EH (cell line): ENCODE measurements around the gene VSTM5.
A peak's percentile ranks its signal among the peaks of the same experiment; 100 is the strongest.

Experiments
- DNase-seq: peaks from one replicate; pipeline ENCODE4 v3.0.0-alpha.2; 2015; ENCODE audit warnings: low read depth

Gene VSTM5

DNA sequence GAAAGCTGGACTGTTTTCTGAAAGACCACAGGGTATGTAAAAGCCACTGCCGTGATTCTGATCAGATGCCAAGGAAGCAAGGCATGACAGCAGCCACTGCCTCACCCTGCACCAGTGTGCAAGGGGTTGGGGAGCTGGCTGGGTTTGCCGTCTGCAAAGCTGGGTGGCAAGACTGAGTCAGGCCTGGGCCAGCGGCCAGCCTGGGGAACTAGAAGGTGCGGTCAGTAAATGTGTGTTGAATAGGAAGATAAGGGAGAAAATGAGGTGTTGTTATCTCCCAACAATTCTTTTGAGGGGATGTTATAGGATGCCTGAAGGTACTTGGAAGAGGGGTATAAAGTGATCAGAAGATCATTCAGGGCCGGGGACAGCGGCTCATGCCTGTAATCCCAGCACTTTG is 8.0 kb downstream of the VSTM5 start:
- peak; percentile 72 for DNase-seq

DNA sequence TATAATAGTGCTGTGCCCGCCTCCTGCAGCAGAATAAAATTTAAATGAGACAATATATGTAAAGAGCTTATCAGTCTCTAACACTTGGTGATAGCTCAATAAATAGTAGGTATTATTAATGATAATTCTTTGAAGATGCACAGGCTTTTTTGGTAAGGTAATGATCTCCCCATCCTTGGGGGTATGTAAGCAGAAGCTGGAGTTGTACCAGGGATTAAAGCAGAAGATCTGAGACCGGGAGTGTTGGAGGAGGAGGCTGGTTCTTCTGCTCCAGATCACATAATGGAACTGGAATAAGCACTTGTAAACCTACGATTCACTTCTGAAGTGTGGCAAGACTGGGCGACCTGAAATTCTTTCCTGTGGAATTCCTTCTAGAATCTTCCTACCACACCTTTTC is 8.4 kb downstream of the VSTM5 start:
- no peak for DNase-seq

DNA sequence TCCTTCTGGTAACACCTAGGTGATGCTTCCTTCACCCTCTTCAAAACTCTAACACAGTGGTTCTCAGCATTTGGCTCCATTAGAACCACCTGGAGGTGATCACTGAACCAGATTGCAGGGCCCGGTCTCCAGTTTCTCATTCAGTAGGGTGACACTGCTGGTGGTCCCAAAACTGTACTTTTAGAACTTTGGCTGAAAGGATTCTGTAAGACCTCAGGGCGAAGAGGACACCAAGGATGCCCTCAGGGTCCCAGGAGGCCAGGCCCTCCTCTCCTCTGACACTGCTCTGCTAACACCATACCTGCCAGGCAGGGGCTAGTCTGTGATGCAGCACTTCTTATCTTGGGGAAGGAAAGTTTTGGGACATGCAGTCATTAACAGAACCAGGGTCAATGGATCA is 9.0 kb downstream of the VSTM5 start:
- DNase-seq, result no peak

DNA sequence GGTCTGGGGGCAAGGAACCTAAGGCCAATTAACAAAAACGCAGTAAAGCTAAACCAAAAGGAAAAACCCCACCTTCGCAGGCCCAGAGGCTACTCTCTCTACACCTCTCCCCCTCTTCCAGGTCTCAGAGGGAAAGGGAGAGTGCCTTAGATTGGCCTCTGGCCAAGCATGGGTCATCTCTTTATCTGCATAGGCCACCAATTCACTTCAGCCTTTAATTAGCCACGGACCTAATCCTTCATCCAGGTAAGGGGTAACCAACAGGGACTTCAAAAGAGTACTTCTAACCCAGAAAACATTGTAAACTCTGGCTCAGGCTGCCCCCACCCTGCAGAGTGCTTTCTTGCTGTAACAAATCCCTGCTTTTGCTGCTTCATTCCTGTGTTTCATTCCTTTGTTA is 9.4 kb downstream of the VSTM5 start:
- no peak for DNase-seq

DNA sequence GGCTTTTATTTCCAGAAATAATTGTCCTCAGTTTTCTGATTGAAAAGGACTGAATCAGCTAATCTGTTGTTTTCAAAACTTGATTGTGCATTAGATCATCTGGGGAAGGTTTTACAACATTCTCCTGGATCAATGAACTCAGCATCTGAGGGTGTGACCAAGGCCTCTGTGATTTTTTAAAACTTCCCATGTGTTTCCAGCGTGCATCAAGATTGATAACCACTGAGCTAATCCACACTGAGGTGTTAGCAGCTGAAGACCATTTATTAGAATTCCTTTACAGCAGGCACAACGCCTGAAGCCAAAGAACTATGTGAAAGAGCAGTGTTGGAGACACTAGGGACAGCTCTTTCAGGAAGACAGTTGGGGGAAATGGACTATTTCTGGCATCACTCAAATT is 10.2 kb downstream of the VSTM5 start:
- peak; percentile 22 for DNase-seq

DNA sequence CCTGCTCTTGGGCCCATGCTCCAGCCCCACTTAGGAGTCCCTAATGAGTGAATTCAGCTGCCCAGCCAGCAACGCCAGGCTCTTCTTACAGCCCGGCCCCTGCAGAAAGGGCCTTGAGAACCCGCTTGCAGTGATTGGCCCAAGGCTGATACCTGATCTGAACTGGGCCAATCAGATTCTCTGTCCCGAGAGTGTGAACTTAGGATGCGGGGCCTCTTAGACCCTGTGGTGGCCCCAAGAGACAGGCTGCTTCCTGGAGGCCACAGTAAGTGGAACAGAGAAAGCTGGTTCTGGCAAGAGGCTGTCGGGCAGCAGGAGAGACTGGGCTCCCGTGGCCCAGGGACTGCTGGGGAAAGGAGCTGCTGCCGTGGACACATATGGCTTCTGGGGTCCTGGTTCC is 11.5 kb downstream of the VSTM5 start:
- no peak for DNase-seq

DNA sequence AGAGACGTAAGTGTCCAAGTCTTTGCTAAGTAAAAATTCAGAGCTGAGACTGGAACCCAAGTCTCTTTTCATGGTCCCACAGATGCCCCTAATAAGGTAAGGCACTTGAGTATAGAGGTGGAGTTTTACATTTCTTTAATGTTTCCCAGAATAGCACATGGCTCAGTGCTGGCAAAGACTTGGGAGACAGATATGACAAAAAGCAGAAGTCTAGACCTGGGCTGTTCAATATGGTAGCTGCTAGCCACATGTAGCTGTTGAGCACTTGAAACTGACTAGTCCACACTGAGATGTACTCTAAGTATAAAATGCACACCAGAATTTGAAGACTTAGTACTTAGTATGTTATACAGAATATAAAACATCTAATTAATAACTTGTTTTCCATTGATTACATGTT is 17.6 kb downstream of the VSTM5 start:
- DNase-seq, result no peak

DNA sequence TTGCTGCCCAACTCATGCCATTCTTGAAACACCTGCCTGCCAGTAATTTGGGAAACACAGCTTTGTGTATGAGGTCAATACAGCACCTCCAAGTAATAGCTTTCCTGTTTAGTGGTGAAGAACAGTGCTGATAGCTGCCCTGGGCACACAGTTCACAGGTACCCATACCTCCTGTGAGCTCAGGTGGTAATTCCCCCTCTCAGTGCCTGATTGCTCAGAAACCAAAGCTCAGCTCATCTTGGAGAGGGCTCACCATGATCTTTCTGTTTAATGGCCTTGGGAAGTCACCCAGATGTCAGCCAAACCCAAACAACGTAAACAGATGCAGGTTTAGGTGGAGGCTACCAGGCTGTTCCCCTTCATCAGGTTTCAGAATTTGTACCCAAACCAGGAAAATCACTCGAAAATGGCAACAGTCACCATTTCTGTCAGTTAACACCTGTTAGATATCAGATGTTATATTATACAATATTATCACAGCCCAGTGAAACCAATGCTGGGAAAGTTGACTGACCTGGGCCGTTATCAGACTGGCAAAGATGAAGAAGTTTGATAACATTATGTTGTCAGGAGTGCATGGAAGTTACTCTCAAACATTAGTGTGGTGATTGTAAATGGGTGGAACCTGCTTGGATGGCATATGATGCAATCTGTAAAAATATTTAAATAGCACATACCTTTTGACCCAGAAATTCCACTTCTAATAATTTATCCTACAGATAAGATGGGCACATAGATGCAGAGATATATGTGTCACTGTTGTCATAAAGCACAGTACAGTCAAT is 18.9 kb downstream of the VSTM5 start:
- no peak for DNase-seq

DNA sequence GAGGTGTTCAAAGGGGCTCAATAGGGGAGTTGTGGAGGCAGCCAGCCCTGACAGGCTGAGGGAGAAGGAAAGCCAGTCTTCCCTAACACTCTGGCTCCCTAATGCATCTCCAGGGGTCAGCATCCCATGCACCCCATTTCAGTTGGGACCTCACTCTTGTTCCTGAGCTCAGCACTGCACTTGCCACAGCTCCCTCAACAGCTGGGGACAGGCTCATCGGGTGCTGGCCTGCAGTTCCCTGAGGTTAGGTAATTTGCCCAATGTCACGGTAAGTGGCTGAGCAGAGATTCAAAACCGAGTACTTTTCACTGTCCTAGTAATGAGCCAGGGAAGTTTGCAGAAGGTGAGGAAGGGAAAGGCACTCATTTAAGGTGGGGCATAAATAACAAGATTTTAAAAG is 20.8 kb downstream of the VSTM5 start:
- DNase-seq, result no peak

DNA sequence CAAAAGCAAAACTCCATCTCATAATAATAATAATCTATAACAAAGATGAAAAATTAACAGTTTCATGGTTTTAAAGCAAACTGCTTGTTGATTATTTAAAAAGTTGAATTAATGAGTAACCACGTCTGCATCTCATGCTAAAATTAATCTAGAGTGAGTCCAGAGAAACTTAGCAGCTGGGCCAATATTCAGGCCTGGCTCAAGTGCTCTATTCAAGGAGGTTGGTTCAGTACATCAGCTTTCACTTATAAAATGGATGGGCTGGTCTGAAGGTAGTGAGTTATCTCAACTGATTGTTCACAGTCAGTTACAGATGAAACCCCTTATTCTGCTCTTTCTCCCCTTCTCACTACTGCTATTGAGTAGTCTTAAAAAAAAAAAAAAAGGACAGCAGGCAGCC is 23.1 kb downstream of the VSTM5 start:
- no peak for DNase-seq

DNA sequence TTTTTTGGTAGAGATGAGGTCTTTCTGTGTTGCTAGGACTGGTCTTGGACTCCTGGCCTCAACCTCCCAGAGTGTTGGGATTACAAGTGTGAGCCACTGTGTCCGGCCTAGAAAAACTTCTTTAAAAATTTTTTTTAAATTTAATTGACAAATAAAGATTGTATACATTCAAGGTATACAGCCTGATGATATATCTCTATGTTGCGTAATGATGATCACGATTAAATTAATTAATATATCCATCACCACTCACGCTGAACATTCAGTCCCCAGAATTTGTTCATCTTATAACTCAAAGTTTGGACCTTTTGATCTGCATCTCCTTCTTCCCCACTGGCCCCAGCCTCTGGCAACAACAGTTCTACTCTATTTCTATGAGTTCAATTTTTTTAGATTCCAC is 27.2 kb downstream of the VSTM5 start:
- DNase-seq, result no peak

DNA sequence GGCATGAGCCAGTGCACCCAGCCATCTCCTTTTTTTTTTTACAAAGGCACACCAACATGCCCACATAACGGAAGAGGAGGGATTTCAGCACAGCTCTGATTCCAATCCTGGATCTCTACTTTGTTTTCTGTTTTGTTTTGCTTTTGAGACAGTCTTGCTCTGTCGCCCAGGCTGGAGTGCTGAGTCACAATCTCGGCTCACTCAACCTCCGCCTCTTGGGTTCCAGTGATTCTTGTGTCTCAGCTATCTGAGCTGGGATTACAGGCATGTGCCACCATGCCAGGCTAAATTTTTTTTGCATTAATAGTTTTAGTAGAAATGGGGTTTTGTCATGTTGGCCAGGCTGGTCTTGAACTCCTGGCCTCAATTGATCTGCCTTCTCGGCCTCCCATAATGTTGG is 28.1 kb downstream of the VSTM5 start:
- peak; percentile 35 for DNase-seq

DNA sequence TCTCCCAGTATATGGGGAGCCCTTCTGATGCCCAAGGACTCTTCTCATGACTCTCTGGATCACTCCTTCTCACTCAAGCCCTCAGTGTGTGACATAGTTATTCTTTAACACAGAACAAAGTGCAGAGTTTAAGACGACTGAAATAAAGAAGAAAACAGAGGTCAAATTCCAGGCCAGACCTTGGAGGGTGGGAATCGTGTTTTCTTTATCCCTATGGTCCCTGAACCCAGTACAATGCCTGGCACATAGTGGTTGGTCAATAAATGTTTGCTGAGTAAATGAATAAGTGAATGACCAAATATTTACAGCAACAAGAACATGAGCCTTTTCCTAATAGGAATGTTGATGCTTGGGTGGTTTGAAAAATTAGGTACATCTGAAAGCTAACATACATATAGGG is 28.8 kb downstream of the VSTM5 start:
- DNase-seq, result no peak

DNA sequence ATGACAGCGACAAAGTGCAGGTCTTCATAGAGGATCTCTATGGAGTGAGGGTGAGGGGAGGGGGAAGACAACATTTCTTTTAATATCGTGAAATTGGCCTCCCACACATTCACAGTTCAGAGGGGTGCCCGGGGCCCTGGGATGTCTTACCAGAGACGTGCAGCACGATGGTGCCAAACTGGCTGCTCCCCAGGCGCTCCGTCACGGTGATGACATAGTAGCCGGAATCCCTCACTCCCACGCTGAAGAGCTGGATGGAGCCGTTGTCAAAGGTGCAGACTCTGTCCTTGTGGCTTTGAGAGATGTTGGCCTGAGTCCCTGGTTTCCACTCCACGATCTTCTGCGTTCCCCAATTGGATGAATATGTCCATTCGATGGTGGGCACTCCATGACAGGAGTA is 29.6 kb downstream of the VSTM5 start:
- DNase-seq, result no peak

DNA sequence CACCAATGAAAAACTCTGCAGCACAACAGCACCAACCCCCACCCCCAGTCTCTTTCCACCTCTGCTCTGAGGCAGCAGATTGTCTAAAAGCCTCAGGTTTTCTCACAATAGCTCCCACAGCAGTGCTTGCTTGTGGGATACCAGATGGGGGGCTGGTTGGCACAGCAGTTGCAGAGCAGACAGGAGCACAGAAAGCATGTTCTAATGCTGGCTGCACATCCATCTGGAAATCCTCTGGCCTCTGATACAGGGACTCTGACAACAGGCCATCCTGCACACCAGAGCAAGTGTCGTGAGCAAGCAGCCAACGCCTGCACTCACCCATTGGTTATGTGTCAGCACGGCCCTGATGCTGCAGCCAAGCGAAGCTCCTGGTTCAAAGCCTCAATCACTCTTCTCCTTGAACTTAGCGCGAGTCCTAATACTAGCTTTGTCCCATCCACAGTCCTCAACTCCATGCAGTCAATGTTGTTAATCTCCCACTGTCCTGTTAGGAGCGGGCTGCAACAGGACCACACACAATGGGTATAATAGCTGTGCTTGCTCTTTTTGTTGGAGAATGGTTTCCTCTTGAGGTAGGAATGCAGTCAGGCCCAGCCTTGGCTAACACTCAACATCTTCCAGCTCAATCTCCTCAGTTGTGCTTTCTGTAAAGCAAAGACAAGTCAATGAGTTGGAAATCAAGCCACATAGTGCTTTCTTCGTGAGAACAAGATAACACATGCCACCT is 30.3 kb downstream of the VSTM5 start:
- no peak for DNase-seq

DNA sequence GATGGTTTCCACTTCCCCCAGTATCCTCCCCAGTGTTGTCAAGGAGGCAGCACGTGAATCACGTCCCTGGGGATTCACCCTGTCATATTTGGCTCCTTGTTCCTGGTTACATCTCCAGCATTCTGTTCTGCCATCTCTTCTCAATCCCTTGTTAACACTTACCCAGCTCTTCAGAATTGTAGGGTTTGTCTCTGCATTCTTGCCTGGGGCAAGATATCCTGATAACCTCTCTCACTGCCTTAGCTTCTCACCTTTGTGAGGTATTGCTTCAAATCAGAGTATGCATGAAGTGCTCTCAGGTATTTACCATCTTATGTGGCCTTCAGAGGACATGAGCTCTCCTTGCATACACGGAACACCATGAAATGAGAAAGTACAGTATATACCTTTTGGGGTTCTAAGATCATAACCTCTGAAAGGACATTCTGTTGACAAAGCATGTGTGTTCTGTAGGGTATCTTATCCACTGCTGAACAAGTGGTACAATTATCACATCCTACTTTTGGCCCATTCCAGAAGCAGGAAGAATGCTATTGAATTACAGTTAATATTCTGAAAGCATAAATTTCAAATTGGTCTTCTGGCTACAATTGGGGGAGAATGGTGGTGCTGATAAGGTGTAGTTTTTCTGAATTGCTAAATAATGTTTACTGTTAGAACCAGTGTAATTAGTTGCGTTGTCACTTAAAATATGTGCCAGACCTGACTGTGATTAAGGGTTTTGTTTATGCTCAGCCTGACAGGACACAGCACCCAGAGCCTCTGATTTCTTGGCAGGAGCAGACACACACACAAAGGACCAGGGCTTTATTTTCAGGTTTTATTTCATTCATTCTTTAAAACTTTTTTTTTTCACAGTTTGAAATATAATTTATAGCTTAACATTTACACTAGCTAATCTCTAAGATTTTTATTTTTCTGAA is 32.7 kb downstream of the VSTM5 start:
- DNase-seq, result no peak

DNA sequence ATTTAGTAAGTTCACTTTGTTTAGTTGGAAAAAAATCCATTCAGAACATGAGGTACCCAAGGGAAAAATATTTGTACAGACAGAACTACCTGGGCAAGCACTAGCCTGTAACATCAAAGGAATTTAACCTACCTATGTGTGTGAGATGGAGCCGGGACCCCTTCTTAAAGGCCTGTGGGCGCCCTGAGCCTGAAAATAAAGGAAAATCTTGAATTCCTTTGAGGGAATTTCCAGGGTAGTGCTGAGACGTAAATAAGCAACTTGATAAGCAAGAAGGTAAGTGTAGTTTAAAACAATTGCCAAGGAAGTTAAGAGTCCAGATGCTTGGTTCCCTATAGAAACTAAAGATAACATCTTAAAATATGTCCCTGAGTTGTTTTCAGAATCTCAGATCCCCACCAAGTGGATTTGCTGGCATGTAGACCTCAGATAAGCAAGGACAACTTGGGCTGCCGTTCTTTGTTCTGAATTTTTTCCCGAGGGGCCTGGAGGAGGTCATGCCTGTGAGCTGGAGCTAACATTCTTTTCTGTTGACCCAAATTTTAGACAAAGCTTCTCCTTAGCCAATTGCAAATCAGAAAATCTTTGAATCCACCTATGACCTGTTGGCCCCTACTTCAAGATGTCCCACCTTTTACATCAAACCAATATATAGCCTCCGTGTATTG is 35.3 kb downstream of the VSTM5 start:
- DNase-seq, result no peak

DNA sequence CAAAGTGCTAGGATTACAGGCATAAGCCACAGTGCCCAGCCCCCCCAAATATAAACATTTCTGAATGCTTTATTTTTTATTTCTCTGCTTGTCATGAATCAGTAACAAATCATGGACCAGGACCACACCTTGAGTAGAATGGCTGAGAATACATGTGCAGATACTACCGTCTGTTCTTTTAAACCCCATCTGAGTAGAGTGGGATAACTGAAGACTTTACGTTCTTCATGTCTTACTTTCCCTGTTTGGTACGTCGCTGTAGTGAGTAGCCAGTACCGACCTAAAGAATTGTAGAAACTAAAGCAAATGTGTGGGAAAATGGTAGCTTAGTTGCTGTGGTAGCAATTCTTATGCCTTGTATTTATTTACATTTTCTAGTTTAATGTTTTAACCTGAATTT is 36.4 kb downstream of the VSTM5 start:
- DNase-seq, result no peak

DNA sequence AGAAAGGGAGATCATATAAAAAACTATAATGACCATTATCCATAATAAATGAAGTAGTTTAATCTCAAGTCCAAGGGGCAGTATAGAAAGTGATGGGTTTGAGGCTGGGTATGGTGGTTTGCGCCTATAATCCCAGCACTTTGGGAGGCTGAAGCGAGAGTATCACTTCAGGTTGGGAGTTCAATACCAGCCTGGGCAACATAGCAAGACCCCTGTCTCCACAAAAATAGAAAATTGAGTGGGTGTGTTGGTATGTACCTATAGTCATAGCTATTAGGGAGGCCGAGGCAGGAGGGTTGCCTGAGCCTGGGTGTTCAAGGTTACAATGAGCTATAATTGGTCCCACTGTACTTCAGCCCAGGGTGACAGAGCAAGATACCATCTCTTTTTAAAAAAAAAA is 42.4 kb downstream of the VSTM5 start:
- no peak for DNase-seq

DNA sequence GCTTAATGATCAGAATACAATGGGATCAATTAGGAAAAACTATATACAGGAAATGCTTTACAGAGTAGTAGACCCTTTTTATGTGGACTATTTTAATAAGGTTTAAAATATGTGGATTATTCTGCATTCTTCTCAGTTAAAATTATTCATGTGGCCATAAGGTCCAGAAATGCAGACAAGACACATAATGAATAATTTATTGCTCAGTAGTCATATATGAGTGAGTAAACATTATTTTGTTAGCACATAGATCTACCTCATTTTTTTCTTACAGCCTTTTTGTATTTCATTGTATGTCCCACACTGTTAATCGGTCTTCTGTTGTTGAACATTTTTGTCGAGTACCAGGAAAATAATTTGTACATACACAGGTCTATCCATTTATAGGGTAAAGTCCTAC is 45.5 kb downstream of the VSTM5 start:
- no peak for DNase-seq

DNA sequence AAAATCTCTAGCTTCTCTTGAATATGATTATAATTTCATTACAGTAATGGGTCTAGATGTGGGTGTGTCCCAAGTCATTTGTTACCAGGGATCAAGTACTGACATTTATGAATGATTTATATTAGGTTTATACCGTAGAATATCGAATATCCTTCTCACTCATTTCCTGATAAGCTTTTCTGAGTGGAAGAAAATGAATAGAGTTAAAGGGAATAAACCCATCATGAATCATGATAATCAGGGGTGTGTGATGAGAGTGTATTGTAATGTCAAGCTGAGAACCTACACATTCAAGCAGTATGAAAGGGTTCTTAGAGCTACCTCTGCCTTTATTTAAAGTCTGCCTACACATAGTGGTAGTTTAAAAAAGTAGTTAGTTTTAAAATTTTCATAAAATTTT is 49.1 kb downstream of the VSTM5 start:
- no peak for DNase-seq
